ENCODE results near the gene JARID2.
"Not testable (repeated sequence)": the region's sequence is repeated elsewhere in the genome, so short reads cannot be mapped to it uniquely, and the experiment has no call there.

JARID2 gene

DNA sequence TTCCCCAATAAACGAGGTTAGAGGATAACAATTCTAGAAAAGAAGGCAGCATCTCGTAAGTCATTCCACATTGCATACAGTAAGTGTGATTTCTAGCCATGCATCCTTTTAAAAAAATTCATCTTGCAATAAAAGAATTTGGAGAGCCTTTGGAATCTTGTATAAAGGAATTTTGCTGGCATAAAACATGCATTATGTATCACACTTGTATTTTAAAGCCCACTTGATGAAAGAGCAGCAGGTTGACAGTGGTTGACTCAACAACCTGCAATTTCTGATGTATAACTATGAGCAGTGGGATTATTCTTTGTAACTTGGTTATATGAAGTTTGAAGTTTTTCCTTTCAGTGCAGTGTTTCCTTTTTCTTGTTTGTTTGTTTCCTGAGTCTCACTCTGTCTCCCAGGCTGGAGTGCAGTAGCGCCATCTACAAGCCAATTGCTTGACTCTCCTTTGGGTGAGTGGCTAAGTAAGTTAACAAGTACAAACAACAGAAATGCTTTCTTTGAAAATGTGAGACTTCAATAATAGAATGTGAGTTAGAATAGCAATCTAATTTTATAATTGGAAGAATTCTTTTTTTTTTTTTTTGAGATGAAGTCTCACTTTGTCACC is 39.9 kb downstream of the JARID2 start:
- Histone ChIP-seq H3K27ac (peak overlapping the region; percentile 40; the same call in 1 of the 2 replicates), H3K9me3 (ENCODE audit: low read depth, low read length) (no peaks in the 10 kb centered on the region), H3K9ac (ENCODE audit: insufficient read length) (no peak overlapping the region), H3K36me3 (ENCODE audit: insufficient read depth, low read length) (peaks cover 50% of the 10 kb centered on the region), H3K4me3 (no peak overlapping the region)
- TF ChIP-seq POLR2AphosphoS5 (IDR thresholded peaks at IDR 0.05; ENCODE audit: borderline replicate concordance, low read depth, low read length) (no peak), FOXP2 (optimal IDR thresholded peaks at IDR 0.05; ENCODE audit: control extremely low read depth, extremely low read length, insufficient read depth) (no peak), EZH2 (IDR thresholded peaks at IDR 0.05) (no peak)
- DNase-seq (ENCODE audit: low read depth, low spot score): no peak

DNA sequence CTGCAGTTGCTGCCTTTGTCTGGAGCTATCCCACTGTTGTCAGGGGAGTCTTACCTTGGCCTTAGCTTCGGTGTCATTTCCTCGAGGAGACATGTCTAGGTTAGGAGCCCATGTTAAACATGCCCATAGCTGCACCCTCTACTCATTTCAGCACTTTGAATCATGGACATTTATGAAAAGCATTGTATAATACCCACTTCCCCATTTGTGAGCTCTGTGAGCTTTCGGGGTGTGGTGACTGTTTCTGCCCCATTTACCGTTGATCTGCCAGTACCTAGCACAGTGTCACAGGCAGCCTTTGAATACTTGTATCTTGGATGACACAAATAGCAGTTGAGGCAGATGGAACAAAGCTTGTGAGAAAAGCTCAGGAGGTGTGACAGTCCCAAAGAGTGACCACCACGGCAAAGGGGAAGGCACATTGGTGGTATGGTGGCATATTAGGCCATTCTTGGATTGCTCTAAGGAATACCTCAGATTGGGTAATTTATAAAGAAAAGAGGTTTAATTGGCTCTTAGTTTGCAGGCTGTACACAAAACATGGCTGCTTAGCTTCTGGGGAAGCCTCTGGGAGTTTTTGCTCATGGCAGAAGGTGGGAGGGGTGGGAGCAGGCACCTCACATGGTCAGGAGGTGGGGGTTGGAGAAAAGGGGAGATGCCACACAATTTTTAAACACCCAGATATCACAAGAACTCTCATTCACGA is 42.0 kb downstream of the JARID2 start:
- TF ChIP-seq EZH2 (IDR thresholded peaks at IDR 0.05): no peak
- no peak for TF ChIP-seq POLR2AphosphoS5 (IDR thresholded peaks at IDR 0.05; ENCODE audit: borderline replicate concordance, low read depth, low read length)
- TF ChIP-seq FOXP2 (optimal IDR thresholded peaks at IDR 0.05; ENCODE audit: control extremely low read depth, extremely low read length, insufficient read depth): no peak

DNA sequence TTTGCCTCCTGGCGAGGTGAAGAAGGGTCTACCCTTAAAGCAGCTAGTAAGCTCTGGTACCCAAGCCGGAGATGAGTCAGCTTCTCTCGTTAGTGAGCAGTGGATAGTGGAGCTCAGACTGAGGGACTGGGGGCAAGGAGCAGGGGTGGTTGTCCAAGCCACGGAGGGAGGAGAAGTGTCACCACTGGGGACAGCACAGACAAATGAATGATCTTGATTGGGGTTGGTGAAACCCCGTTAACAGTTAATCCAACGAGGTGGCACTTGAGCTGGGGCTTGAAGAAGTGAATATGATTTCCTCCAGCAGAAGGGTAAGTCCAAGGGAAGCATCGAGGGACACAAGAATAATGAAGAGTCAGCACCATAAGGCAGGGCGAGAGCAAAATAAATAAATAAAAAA is 43.0 kb downstream of the JARID2 start:
- DNase-seq (ENCODE audit: low read depth, low spot score): no peak
- TF ChIP-seq FOXP2 (optimal IDR thresholded peaks at IDR 0.05; ENCODE audit: control extremely low read depth, extremely low read length, insufficient read depth) (no peak), EZH2 (IDR thresholded peaks at IDR 0.05) (no peak), POLR2AphosphoS5 (IDR thresholded peaks at IDR 0.05; ENCODE audit: borderline replicate concordance, low read depth, low read length) (no peak)
- Histone ChIP-seq H3K4me3 (no peak overlapping the region), H3K9ac (ENCODE audit: insufficient read length) (no peak overlapping the region), H3K27ac (no peak overlapping the region), H3K36me3 (ENCODE audit: insufficient read depth, low read length) (peaks cover 48% of the 10 kb centered on the region), H3K9me3 (ENCODE audit: low read depth, low read length) (no peaks in the 10 kb centered on the region)

More for the DNA sequence above, 42.0 kb downstream of the JARID2 start:
- H3K4me3 ChIP-seq: no peak overlapping the region
- H3K27ac ChIP-seq: no peak overlapping the region
- H3K36me3 ChIP-seq (ENCODE audit: insufficient read depth, low read length): peaks cover 47% of the 10 kb centered on the region
- DNase-seq (ENCODE audit: low read depth, low spot score): no peak
- no peak overlapping the region for H3K9ac ChIP-seq (ENCODE audit: insufficient read length)
- no peaks in the 10 kb centered on the region for H3K9me3 ChIP-seq (ENCODE audit: low read depth, low read length)

DNA sequence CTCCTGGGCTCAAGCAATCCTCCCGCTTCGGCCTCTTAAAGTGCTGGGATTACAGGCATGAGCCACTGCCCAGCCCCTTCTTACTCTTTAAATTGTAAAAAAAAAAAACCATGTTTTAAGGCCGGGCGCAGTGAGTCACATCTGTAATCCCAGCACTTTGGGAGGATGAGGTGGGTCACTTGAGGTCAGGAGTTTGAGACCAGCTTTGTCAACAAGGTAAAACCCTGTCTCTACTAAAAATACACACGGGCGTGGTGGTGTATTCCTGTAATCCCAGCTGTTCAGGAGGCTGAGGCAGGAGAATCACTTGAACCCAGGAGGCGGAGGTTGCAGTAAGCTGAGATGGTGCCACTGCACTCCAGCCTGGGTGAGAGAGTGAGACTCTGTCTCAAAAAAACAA is 43.6 kb downstream of the JARID2 start:
- not testable (repeated sequence) for H3K9ac ChIP-seq (ENCODE audit: insufficient read length); DNase-seq (ENCODE audit: low read depth, low spot score); H3K27ac ChIP-seq; H3K9me3 ChIP-seq (ENCODE audit: low read depth, low read length); H3K4me3 ChIP-seq
- peaks cover 48% of the 10 kb centered on the region for H3K36me3 ChIP-seq (ENCODE audit: insufficient read depth, low read length)

DNA sequence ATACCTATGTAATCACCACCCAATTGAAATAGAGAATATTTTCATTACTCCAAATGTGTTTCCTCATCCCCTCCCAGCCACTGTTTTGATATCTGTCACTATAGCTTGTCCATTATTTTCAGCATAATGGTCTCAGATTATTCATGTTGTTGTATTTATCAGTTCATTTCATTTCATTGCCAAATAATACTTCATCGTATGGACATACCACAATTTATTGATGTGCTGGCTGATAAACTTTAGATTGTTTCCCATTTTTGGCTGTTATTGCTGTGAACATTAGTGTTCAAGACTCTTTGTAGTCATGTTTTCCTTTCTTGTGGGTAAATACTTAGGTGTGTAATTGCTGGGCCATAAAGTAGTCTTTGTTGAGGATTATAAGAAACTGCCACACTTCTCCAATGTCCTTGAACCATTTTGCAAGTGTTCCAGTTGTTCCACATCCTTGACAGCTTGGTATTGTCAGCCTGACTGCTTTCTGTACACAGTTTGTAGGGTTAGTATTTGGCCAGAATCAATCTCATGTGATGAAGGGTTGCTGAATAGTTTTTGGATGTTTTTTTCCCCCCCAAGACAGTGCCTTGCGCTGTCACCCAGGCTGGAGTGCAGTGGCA is 44.3 kb downstream of the JARID2 start:
- H3K36me3 ChIP-seq (ENCODE audit: insufficient read depth, low read length): peaks cover 48% of the 10 kb centered on the region

DNA sequence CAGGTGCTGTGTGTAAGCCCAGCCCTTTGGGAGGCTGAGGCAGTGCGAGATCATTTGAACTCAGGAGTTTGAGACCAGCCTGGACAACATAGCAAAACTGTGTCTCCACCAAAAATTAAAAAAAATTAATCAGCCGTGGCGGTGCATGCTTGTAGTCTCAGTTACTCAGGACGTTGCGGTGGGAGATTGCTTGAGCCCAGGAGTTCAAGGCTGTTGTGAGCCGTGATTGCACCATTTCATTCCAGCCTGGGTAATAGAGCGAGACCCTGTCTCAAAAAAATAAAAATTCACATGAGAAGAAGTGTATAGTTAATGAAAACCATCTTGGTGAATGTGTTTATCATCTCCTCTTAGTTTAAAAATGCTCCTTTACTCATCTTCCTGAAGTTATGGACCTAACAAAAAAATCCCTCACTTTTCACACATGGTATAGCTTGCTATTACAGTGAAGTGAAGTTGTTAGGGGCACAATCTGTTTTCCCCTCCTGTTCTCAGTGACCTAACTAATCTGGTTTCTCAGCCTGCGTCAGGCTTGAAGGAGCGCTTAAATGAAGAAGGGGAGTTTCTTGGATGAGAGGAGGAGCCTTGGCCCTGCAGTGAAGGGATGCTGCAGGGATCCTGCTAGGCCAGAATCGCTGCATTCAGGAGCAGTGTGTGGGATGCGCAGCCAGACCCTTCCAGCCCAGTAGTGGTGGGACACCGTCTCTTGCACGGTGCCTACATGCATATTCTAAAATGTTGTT is 45.3 kb downstream of the JARID2 start:
- Histone ChIP-seq H3K36me3 (ENCODE audit: insufficient read depth, low read length) (peaks cover 41% of the 10 kb centered on the region), H3K27ac (0 out of 2 replicates have a peak overlapping the region, but pooled peaks have one; percentile 21), H3K9me3 (ENCODE audit: low read depth, low read length) (no peaks in the 10 kb centered on the region), H3K4me3 (no peak overlapping the region), H3K9ac (ENCODE audit: insufficient read length) (no peak overlapping the region)
- TF ChIP-seq FOXP2 (optimal IDR thresholded peaks at IDR 0.05; ENCODE audit: control extremely low read depth, extremely low read length, insufficient read depth) (no peak), EZH2 (IDR thresholded peaks at IDR 0.05) (no peak), POLR2AphosphoS5 (IDR thresholded peaks at IDR 0.05; ENCODE audit: borderline replicate concordance, low read depth, low read length) (no peak)
- no peak for DNase-seq (ENCODE audit: low read depth, low spot score)

More for the DNA sequence above, 44.3 kb downstream of the JARID2 start:
- Histone ChIP-seq H3K9ac (ENCODE audit: insufficient read length) (no peak overlapping the region), H3K9me3 (ENCODE audit: low read depth, low read length) (no peaks in the 10 kb centered on the region), H3K27ac (no peak overlapping the region), H3K4me3 (no peak overlapping the region)
- DNase-seq (ENCODE audit: low read depth, low spot score): no peak
- TF ChIP-seq EZH2 (IDR thresholded peaks at IDR 0.05) (no peak), POLR2AphosphoS5 (IDR thresholded peaks at IDR 0.05; ENCODE audit: borderline replicate concordance, low read depth, low read length) (no peak), FOXP2 (optimal IDR thresholded peaks at IDR 0.05; ENCODE audit: control extremely low read depth, extremely low read length, insufficient read depth) (no peak)

DNA sequence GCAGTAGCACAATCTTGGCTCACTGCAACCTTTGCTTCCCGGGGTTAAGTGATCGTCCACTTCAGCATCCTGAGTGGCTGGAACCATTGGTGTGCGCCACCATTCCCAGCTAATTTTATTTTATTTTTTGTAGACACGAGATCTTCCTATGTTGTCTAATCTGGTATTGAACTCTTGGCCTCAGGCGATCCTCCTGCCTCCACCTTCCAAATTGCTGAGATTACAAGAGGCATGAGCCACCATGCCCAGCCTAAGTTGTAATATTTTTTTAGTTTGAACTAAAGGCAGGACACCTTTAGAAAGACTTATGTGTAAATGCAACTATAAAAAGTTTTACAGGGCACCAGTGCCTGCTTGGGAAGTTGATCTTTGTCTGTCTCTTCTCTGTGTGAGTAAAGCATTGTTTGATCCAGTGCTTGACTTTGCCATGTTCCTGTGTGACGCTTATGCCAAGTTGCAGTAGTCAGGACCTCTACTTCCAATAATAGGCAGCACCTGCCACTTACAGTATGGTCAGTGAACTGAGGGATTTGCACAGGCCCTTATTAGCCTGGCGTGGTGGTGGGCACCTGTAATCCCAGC is 46.9 kb downstream of the JARID2 start:
- TF ChIP-seq FOXP2 (optimal IDR thresholded peaks at IDR 0.05; ENCODE audit: control extremely low read depth, extremely low read length, insufficient read depth): no peak
- no peak for DNase-seq (ENCODE audit: low read depth, low spot score)
- Histone ChIP-seq H3K4me3 (no peak overlapping the region), H3K36me3 (ENCODE audit: insufficient read depth, low read length) (peaks cover 32% of the 10 kb centered on the region), H3K27ac (no peak overlapping the region), H3K9ac (ENCODE audit: insufficient read length) (no peak overlapping the region), H3K9me3 (ENCODE audit: low read depth, low read length) (no peaks in the 10 kb centered on the region)

DNA sequence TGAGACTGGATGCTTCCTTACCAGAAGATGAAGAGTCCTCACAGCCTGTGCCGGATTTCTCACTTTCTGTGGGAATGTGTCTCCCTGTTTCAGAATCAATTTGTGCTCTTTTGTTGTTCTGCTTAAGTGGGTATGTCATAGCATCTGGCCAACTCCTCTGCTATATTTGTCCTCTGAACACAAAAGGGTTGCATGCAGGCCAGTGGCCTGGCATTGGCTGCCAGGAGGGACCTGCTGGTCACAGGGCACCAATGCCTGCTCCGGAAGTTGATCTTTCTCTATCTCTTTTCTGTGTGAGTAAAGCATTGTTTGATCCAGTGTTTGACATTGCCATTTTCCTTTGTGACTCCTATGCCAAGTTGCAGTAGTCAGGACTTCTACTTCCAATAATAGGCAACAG is 47.8 kb downstream of the JARID2 start:
- no peak for DNase-seq (ENCODE audit: low read depth, low spot score)
- H3K36me3 ChIP-seq (ENCODE audit: insufficient read depth, low read length): peaks cover 23% of the 10 kb centered on the region
- TF ChIP-seq POLR2AphosphoS5 (IDR thresholded peaks at IDR 0.05; ENCODE audit: borderline replicate concordance, low read depth, low read length): no peak
- no peak for TF ChIP-seq FOXP2 (optimal IDR thresholded peaks at IDR 0.05; ENCODE audit: control extremely low read depth, extremely low read length, insufficient read depth)
- no peak for TF ChIP-seq EZH2 (IDR thresholded peaks at IDR 0.05)
- H3K9me3 ChIP-seq (ENCODE audit: low read depth, low read length): no peaks in the 10 kb centered on the region
- no peak overlapping the region for H3K9ac ChIP-seq (ENCODE audit: insufficient read length)
- no peak overlapping the region for H3K4me3 ChIP-seq
- no peak overlapping the region for H3K27ac ChIP-seq
